ENCODE results near the gene CHD5. TPM values are rescaled to one million over a fixed set of nuclear protein-coding genes. Genes with fewer than 3 reads are reported as not detected.

Gene CHD5
- polyA plus RNA-seq, 1 donor from 2014 or later: 22.0 TPM

DNA sequence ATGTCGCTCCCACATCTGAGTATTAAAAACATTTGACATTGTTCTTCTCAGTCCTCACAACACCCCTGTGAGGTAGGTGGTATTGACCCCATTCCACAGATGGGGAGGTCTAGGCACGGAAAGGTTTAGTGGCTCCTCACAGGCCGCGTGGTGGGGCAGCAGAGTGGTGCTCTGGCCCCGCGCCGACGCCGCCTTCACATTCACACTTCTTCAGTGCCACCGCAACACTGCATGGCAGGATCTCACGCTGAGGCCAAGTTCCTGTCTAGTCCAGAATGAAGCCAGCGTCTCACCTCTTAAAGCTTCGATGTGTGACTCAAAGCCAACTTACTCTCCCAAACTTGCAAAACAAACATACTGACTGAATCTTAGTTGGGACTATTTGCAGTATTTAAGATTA is 43.5 kb upstream of the CHD5 start:
- H3F3A ChIP-seq (ENCODE audit: insufficient read depth, low read length, poor library complexity, severe bottlenecking): no peaks in the 10 kb centered on the region
- no peak overlapping the region for H2AFZ ChIP-seq (ENCODE audit: low read depth, low read length)
- no peaks in the 10 kb centered on the region for H4K20me1 ChIP-seq (ENCODE audit: insufficient read depth)
- H3K4me3 ChIP-seq (ENCODE audit: low read length): no peak overlapping the region
- H3K27me3 ChIP-seq (ENCODE audit: insufficient read depth, low read depth, low read length): no peaks in the 10 kb centered on the region
- no peaks in the 10 kb centered on the region for H3K36me3 ChIP-seq (ENCODE audit: insufficient read depth, low read length)
- no peaks in the 10 kb centered on the region for H3K9me2 ChIP-seq (ENCODE audit: insufficient read depth, low read length)
- no peak overlapping the region for H3K4me2 ChIP-seq (ENCODE audit: low read length)
- H3K9ac ChIP-seq (ENCODE audit: low read length): no peak overlapping the region
- H3K9me3 ChIP-seq (ENCODE audit: low read length): no peaks in the 10 kb centered on the region
- no peak for TF ChIP-seq EZH2 (IDR thresholded peaks at IDR 0.05; ENCODE audit: borderline replicate concordance, insufficient read depth, low read length, poor library complexity, severe bottlenecking)
- TF ChIP-seq SMC3 (conservative IDR thresholded peaks at IDR 0.05; ENCODE audit: poor library complexity): no peak
- TF ChIP-seq, protein P1, sequence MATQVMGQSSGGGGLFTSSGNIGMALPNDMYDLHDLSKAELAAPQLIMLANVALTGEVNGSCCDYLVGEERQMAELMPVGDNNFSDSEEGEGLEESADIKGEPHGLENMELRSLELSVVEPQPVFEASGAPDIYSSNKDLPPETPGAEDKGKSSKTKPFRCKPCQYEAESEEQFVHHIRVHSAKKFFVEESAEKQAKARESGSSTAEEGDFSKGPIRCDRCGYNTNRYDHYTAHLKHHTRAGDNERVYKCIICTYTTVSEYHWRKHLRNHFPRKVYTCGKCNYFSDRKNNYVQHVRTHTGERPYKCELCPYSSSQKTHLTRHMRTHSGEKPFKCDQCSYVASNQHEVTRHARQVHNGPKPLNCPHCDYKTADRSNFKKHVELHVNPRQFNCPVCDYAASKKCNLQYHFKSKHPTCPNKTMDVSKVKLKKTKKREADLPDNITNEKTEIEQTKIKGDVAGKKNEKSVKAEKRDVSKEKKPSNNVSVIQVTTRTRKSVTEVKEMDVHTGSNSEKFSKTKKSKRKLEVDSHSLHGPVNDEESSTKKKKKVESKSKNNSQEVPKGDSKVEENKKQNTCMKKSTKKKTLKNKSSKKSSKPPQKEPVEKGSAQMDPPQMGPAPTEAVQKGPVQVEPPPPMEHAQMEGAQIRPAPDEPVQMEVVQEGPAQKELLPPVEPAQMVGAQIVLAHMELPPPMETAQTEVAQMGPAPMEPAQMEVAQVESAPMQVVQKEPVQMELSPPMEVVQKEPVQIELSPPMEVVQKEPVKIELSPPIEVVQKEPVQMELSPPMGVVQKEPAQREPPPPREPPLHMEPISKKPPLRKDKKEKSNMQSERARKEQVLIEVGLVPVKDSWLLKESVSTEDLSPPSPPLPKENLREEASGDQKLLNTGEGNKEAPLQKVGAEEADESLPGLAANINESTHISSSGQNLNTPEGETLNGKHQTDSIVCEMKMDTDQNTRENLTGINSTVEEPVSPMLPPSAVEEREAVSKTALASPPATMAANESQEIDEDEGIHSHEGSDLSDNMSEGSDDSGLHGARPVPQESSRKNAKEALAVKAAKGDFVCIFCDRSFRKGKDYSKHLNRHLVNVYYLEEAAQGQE (IDR thresholded peaks at IDR 0.05; ENCODE audit: borderline replicate concordance): no peak
- TF ChIP-seq RAD21 (conservative IDR thresholded peaks at IDR 0.05): no peak
- TF ChIP-seq TAF1 (IDR thresholded peaks at IDR 0.05; ENCODE audit: low read depth): no peak
- TF ChIP-seq MXI1 (conservative IDR thresholded peaks at IDR 0.05; ENCODE audit: poor library complexity, severe bottlenecking): no peak
- TF ChIP-seq EP300 (conservative IDR thresholded peaks at IDR 0.05; ENCODE audit: poor library complexity, severe bottlenecking): no peak
- no peak for TF ChIP-seq POLR2AphosphoS5 (IDR thresholded peaks at IDR 0.05)
- TF ChIP-seq, protein P2, sequence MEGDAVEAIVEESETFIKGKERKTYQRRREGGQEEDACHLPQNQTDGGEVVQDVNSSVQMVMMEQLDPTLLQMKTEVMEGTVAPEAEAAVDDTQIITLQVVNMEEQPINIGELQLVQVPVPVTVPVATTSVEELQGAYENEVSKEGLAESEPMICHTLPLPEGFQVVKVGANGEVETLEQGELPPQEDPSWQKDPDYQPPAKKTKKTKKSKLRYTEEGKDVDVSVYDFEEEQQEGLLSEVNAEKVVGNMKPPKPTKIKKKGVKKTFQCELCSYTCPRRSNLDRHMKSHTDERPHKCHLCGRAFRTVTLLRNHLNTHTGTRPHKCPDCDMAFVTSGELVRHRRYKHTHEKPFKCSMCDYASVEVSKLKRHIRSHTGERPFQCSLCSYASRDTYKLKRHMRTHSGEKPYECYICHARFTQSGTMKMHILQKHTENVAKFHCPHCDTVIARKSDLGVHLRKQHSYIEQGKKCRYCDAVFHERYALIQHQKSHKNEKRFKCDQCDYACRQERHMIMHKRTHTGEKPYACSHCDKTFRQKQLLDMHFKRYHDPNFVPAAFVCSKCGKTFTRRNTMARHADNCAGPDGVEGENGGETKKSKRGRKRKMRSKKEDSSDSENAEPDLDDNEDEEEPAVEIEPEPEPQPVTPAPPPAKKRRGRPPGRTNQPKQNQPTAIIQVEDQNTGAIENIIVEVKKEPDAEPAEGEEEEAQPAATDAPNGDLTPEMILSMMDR (IDR thresholded peaks at IDR 0.05; ENCODE audit: poor library complexity, severe bottlenecking): no peak
- no peak overlapping the region for H3K27ac ChIP-seq (ENCODE audit: low read length)
- H3K79me2 ChIP-seq (replicated peaks; ENCODE audit: insufficient read depth, low read length): no peaks in the 10 kb centered on the region

DNA sequence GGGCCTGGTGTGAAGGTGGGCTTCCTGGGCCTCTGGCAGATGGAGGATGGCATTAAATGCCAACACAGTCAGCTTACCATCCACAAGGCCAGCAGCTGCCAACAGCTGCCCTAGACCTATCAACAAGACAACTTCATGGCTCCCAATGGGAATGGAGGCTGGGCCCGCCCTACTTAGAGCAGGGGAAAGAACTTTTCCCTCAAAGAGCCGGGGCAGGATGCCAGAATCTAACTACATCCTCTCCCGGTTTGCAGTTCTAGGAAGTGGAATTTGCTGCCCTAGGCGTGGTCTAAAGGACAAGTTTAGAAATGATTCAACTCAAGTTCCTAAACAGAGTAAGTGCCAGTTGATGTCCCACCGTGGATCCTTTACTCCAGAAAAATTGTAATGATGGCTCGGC is 42.5 kb upstream of the CHD5 start:
- H3K4me2 ChIP-seq (ENCODE audit: low read length): no peak overlapping the region
- H3K9me3 ChIP-seq (ENCODE audit: low read length): no peaks in the 10 kb centered on the region
- no peaks in the 10 kb centered on the region for H3K79me2 ChIP-seq (replicated peaks; ENCODE audit: insufficient read depth, low read length)
- H3K9me2 ChIP-seq (ENCODE audit: insufficient read depth, low read length): no peaks in the 10 kb centered on the region
- TF ChIP-seq SMC3 (conservative IDR thresholded peaks at IDR 0.05; ENCODE audit: poor library complexity): no peak
- no peaks in the 10 kb centered on the region for H3K27me3 ChIP-seq (ENCODE audit: insufficient read depth, low read depth, low read length)
- no peak overlapping the region for H3K27ac ChIP-seq (ENCODE audit: low read length)
- H3K4me3 ChIP-seq (ENCODE audit: low read length): no peak overlapping the region
- no peaks in the 10 kb centered on the region for H3F3A ChIP-seq (ENCODE audit: insufficient read depth, low read length, poor library complexity, severe bottlenecking)
- no peak overlapping the region for H2AFZ ChIP-seq (ENCODE audit: low read depth, low read length)
- no peak overlapping the region for H3K9ac ChIP-seq (ENCODE audit: low read length)
- H4K20me1 ChIP-seq (ENCODE audit: insufficient read depth): no peaks in the 10 kb centered on the region
- no peaks in the 10 kb centered on the region for H3K36me3 ChIP-seq (ENCODE audit: insufficient read depth, low read length)

Data from neural cell (in vitro differentiated cells).